ENCODE results near the gene P3H3.

DNA sequence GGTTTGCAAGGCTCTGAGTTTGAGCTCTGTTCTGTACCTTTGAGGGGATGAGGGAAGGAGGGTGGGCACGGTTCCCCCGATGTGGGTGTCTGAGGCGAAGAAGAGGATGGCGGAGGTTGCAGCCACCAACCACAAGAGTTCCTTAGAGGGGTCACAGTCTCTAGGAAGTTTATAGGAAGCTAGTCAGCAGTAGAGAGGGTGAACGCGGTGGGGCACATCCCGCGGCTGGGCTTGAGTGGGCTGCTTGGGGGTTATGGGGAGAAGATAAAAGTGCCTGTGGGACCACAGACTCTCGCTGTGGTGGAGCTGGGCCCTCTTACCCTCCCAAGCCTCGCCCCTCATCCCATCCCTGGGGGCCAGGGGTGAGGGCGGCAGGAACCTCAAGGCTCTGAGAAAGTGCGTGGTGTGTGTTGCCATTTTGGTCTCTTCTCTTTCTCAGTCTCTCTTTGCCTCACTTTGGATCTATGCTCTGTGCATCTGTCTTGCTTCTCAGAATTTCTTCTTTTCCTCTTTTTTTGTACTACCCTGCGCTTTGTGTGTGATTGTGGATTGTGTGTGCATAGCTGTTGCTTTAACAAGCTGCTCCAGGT lies 36.2 kb upstream of the P3H3 start:
- TF ChIP-seq, protein P1, sequence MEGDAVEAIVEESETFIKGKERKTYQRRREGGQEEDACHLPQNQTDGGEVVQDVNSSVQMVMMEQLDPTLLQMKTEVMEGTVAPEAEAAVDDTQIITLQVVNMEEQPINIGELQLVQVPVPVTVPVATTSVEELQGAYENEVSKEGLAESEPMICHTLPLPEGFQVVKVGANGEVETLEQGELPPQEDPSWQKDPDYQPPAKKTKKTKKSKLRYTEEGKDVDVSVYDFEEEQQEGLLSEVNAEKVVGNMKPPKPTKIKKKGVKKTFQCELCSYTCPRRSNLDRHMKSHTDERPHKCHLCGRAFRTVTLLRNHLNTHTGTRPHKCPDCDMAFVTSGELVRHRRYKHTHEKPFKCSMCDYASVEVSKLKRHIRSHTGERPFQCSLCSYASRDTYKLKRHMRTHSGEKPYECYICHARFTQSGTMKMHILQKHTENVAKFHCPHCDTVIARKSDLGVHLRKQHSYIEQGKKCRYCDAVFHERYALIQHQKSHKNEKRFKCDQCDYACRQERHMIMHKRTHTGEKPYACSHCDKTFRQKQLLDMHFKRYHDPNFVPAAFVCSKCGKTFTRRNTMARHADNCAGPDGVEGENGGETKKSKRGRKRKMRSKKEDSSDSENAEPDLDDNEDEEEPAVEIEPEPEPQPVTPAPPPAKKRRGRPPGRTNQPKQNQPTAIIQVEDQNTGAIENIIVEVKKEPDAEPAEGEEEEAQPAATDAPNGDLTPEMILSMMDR (conservative IDR thresholded peaks at IDR 0.05; ENCODE audit: low read depth in 2 of 2) = no peak
- TF ChIP-seq EZH2 (IDR thresholded peaks at IDR 0.05; ENCODE audit: low read depth, unreplicated experiment) = no peak
- no peak for TF ChIP-seq EZH2phosphoT487 (IDR thresholded peaks at IDR 0.05; ENCODE audit: unreplicated experiment)
- no peak for TF ChIP-seq JUNB (IDR thresholded peaks at IDR 0.05; ENCODE audit: unreplicated experiment)
- TF ChIP-seq POLR2AphosphoS5 (IDR thresholded peaks at IDR 0.05; ENCODE audit: low read depth) = no peak
- TF ChIP-seq, protein P2, sequence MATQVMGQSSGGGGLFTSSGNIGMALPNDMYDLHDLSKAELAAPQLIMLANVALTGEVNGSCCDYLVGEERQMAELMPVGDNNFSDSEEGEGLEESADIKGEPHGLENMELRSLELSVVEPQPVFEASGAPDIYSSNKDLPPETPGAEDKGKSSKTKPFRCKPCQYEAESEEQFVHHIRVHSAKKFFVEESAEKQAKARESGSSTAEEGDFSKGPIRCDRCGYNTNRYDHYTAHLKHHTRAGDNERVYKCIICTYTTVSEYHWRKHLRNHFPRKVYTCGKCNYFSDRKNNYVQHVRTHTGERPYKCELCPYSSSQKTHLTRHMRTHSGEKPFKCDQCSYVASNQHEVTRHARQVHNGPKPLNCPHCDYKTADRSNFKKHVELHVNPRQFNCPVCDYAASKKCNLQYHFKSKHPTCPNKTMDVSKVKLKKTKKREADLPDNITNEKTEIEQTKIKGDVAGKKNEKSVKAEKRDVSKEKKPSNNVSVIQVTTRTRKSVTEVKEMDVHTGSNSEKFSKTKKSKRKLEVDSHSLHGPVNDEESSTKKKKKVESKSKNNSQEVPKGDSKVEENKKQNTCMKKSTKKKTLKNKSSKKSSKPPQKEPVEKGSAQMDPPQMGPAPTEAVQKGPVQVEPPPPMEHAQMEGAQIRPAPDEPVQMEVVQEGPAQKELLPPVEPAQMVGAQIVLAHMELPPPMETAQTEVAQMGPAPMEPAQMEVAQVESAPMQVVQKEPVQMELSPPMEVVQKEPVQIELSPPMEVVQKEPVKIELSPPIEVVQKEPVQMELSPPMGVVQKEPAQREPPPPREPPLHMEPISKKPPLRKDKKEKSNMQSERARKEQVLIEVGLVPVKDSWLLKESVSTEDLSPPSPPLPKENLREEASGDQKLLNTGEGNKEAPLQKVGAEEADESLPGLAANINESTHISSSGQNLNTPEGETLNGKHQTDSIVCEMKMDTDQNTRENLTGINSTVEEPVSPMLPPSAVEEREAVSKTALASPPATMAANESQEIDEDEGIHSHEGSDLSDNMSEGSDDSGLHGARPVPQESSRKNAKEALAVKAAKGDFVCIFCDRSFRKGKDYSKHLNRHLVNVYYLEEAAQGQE (IDR thresholded peaks at IDR 0.05; ENCODE audit: unreplicated experiment) = no peak
- TF ChIP-seq NANOG (IDR thresholded peaks at IDR 0.05; ENCODE audit: borderline replicate concordance) = no peak
- TF ChIP-seq CREB1 (CRISPR knock-in tag; IDR thresholded peaks at IDR 0.05; ENCODE audit: low read depth) = no peak
- TF ChIP-seq ZNF114 (CRISPR knock-in tag; IDR thresholded peaks at IDR 0.05) = no peak
